GM10266 (cell line): ENCODE data around the gene CHST8.

Source experiments
- DNase-seq: peaks from one replicate; pipeline ENCODE4 v3.0.0; 2012; ENCODE audit errors: extremely low spot score
- CTCF ChIP-seq: IDR thresholded peaks from 2 replicates; pipeline ENCODE4 v1.5.1; 2012; ENCODE audit warnings: mild to moderate bottlenecking, low read depth; ENCODE audit not compliant: control insufficient read depth, insufficient read depth; ENCODE audit errors: missing control alignments

Gene CHST8

GRCh38 chr19:33777753-33778088 is 156.0 kb downstream of the CHST8 start:
- DNase-seq: no peak

GRCh38 chr19:33778089-33778791 is 156.5 kb downstream of the CHST8 start:
- peak; percentile 100 for TF ChIP-seq CTCF
- DNase-seq: peak; percentile 97

More at GRCh38 chr19:33777753-33778088, 156.0 kb downstream of the CHST8 start:
- TF ChIP-seq CTCF: no peak

- TF ChIP-seq CTCF: no peak
- DNase-seq: no peak
Observed at GRCh38 chr19:33779849-33780248, 158.1 kb downstream of the CHST8 start.

GRCh38 chr19:33780251-33780650 is 158.5 kb downstream of the CHST8 start:
- no peak for DNase-seq
- no peak for TF ChIP-seq CTCF

GRCh38 chr19:33780746-33781145 is 159.0 kb downstream of the CHST8 start:
- DNase-seq: no peak
- no peak for TF ChIP-seq CTCF

- DNase-seq: no peak
- no peak for TF ChIP-seq CTCF
Observed at GRCh38 chr19:33781415-33781935, 159.7 kb downstream of the CHST8 start.

GRCh38 chr19:33781996-33782395 is 160.2 kb downstream of the CHST8 start:
- DNase-seq: no peak
- no peak for TF ChIP-seq CTCF
